ENCODE measurements around the gene EP400.
"Not testable (repeated sequence)": the region's sequence is repeated elsewhere in the genome, so short reads cannot be mapped to it uniquely, and the experiment has no call there.

- TF ChIP-seq, protein P1, sequence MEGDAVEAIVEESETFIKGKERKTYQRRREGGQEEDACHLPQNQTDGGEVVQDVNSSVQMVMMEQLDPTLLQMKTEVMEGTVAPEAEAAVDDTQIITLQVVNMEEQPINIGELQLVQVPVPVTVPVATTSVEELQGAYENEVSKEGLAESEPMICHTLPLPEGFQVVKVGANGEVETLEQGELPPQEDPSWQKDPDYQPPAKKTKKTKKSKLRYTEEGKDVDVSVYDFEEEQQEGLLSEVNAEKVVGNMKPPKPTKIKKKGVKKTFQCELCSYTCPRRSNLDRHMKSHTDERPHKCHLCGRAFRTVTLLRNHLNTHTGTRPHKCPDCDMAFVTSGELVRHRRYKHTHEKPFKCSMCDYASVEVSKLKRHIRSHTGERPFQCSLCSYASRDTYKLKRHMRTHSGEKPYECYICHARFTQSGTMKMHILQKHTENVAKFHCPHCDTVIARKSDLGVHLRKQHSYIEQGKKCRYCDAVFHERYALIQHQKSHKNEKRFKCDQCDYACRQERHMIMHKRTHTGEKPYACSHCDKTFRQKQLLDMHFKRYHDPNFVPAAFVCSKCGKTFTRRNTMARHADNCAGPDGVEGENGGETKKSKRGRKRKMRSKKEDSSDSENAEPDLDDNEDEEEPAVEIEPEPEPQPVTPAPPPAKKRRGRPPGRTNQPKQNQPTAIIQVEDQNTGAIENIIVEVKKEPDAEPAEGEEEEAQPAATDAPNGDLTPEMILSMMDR (IDR thresholded peaks at IDR 0.05), result not testable (repeated sequence)
- not testable (repeated sequence) for TF ChIP-seq POLR2A, EP300 (IDR thresholded peaks at IDR 0.05)
These were observed 11.6 kb downstream of the EP400 start for GRCh38 chr12:131961328-131961727.
